Stimulated activated CD8-positive, alpha-beta memory T cell treated with anti-CD3 and anti-CD28 coated beads, Interleukin-2, amount 100 ng/mL, for 48 hours (primary cell): ENCODE data around the gene RTN4R.

ENCODE experiments used
- DNase-seq, 2 donors: peaks; one replicate each; pipeline ENCODE4 v3.0.0-alpha.2; 2020; ENCODE audit warnings: low read depth in 2 of 2

Gene RTN4R

GRCh38 chr22:20241579-20242392 is 26.3 kb downstream of the RTN4R start:
- no peak for DNase-seq

DNA sequence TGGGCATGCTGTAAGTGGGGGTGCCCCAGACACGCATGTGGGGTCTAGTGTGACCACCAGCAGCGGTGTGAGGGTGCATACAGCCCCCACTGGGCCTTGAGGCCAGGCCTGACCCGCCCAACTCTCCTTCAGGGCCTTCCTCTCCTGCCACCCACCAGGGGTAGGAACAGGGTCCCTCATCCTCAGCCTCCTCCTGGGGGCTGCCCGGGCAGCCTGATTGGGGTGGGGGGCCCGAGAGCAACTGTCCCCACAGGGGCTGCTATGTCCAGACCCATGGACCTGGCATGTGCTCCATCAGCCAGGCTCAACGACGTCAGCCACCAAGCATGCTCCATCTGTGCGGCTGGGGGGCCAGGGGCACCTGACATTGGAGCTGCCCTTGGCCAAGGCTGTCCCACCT is 27.2 kb downstream of the RTN4R start:
- no peak for DNase-seq

GRCh38 chr22:20240447-20240764 is 27.7 kb downstream of the RTN4R start:
- no peak for DNase-seq

GRCh38 chr22:20239676-20240446 is 28.3 kb downstream of the RTN4R start:
- no peak for DNase-seq

DNA sequence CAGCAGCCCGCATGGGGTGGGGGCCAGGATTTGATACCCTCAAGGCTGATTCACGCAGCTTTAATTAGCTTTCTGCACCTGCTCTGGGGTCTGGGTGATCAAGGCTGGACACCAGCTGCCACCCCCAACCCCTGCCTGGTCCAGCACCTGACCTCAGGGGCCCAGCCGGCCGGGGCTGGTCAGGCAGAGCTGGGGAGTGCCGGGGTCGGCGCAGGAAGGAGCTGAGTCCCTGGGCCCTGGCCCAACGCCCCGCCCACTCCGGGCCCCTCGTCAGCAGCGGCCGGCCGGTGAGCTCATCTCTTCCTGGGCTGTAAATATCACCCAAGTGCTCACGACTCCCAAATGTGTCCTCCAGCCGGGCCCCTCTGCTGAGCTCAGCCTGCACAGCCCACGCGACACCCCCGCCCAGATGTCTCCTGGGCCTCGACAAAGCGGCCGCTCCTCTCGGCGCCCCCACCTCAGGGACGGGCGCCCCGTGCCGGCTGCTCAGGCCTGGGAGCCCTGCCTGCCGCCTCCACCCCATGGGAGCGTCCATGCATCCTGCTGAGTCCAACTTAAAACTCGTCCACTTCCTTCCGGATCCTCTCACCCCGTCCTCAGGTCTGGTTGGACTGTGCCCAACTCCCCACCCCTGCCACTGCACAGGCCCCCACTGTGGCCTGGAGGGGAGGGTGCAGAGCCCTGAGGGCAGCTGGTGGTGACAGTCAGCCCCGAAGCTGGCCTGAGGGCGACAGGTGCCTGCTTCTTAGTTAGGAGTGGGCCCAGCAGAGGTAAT is 29.0 kb downstream of the RTN4R start:
- DNase-seq = no peak

DNA sequence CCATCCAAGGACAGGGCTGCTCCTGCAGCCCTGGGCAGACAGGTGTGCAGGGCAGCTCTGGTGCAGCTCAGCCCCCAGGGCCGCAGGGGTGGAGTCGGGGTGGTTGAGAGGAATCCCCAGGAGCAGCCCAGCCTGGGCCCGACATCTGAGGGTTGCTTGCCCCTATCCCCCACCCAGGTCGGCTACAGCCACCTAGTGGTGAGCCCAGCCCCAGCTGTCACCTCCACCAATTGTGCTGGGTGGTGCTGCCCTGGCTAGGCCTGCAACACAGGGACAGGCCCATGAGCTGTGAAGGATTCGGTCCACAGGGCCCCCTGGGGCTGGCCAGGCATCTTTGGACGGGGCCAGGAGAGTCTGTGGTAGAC is 29.6 kb downstream of the RTN4R start:
- peak; percentile 50 to 57 for DNase-seq

DNA sequence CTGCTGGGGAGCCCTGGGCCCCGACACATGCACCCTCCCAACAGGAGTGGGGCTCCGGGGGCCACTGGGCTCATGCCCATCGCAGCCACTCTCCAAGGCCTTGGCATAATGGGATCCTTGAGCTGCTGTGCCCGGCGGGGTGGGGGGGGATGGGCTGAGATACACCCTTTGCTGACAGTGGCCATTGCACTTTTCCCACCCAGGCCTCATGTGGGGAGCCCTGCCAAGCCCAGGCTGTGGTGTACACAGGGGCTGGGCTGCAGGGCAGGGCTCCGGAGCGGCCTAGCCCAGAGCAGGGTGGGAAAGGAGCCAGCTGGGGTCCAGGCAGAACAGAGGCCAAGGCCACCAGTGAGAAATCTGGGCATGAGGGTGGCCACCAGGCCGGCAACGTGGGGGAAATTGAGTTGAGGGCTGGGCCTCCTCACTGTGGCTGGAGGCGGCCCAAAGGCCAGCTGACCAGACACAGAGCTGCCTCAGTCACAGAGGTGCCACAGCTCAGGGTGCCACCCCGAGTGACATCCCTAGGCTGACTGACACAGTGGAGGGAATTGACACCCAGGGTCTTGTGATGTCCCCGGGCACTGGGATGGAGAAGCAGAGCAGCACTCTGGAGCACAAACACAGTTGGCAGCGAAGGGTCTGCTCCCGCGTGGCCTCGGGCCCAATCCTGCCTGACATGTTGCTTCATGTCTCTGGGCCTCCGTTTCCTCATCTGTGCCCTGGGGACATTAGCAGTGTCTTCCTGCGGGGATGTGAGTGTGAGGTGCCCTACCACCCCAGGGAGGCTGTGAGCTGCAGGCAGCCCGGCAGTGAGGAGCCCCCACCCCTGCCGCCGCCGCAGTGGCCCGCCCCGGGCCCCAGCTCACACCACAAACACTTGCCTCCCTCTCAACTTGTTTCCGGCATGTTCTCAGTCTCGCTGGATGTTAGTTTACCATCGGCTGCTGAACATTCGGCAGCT is 30.4 kb downstream of the RTN4R start:
- DNase-seq = no peak

GRCh38 chr22:20236052-20236717 is 31.9 kb downstream of the RTN4R start:
- no peak for DNase-seq

DNA sequence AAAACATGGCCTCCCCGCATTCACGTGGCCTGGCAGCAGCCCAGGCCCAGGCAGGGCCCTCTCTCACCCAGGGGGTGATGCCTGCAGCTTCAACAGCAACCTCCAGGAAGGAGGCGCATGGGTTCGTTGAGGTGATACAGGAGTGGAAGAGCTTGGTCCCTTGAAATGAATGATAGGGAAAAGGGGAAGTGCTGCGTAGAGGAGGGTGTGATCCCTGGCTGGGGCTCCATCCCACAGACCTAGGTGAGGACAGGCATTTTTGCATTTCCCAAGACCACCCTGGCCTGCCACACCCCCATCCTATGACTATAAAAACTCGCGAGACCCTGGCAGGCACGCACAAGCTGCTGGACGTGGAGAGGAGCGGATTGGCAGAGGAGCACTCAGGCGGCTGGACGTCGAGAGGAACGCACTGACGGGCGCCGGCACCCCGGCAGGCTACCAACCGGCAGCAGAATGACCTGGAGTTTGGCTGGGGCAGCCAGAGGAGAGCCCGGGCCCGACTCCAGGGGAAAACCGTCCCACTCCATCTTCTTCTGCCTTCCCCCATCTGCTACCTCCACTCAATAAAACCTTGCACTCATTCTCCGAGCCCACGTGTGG is 32.6 kb downstream of the RTN4R start:
- DNase-seq = no peak

DNA sequence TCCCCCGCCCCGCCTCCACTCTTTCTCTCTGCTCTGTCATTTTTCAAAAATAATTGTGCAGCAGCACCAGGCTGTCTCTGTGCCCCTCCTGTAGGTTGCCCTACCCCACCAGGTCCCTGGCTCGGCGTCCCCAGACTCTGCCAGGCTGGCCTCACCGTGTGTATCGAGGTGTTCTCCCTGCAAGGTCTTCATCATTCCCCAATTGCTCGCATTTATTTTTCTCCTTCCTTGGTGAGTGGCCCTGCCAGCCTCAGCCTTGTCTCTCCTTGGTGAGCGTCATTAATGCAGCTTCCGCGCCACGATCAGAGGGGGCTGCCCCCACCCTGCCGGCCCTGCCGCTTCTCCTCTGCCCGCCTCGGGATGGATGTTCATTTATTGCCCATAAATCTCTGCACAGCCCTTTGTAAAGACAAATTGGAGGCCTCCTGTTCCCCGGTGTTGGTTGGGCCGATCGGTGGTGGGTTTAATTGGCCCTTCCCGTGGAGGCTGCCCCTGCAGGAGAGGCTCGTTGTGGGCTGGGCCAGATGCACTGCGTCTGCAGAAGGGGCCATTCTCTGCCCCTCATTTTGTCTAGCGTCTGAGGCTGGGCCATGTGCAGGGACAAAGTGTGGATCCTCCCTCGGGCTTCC is 33.2 kb downstream of the RTN4R start:
- DNase-seq = no peak

GRCh38 chr22:20234314-20234682 is 33.8 kb downstream of the RTN4R start:
- no peak for DNase-seq

DNA sequence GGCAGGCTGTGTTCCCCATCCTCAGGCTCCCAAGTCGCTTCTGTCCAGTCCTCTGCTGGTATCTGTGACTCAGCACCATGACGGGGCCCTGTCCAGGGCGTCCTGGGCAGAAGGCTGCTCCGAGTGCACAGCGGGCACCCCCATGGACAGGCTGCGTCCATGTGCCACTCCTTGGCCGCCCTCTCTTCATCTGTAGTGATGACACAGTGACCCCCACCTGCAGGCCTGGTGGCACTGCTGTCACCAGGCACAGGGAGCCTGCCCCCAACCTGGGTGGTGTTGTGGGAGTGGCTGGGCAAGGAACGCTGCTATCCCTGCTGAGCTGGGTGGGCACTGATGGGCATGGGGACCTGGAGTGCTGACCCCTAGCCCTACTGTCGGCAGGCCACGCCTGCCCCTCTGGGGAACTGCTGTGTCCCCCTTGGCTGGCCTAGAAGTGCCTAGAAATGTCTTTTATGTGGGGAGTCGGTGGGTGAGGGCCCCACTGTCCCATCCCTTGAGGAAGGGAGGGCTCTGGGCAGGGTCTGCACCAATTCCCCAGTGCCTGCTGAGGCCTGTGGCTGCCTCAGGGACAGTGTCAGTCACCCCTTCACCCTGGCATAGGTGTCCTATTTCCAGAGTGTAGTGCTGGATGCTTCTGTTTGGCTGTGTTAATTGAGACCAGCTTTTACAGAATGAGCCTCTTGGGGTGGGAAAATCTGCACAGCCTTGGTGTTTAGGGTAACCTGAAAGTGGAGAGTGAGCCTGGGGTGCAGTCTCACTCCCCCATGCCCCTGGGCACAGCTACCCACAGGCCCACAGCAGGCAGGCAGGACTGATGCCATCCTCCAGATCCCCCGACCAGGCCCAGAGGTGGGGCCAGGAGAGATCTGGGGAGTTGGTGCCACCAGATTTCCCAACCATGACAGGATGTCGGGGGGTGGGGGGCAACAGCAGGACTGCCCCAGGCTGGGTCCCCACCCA is 34.5 kb downstream of the RTN4R start:
- no peak for DNase-seq

GRCh38 chr22:20232781-20233180 is 35.3 kb downstream of the RTN4R start:
- no peak for DNase-seq

DNA sequence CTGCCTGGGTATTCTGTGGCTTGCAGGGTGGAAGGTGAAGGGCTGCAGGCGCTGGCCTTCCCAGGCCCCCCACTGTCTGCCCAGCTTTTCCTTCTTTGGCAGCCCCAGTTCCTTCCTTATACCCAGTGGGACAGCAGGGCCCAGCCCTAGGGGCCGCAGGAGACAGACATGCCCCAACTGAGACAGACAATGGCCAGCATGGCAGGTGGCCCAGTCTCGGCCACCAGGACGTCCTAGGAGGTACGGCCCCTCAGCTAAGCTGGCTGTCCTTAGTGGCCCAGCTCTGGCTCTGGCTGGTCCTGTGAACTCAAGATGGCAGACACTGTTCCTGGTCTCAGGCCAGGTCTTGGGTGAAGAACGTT is 35.9 kb downstream of the RTN4R start:
- no peak for DNase-seq

DNA sequence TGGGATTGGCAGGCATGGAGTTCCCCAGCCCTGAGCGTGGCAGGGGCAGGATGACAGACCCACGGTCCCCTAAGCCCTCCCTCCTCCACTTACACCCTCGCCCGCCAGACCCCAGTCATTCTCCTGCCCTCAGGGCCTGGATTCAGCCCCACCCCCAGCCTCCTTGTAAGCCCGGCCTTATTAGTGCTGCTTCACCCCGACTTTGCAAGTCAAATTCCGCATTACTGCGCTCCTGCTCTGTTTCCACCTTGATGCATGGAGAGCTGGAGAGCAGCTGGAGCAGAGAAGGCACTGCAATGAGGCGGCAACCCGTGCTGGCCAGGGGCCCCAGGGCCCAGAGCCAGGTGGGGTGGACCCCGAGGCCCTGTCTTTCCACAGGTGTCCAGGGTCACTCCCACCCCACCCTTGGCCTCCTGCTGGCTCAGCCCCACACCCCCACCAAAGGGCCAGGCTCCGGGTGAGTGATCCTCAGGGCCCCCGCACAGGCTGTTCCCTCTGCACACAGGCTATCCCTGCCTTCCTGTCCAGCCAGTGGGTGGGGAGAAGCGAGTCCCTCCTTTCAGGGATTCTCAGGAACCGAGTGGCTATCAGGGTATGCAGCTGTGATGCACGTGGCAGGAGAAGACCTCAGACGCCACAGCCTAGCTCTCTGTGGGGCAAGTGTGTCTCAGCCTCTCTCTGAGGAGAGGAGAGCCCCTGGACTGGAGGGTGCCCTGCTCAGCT is 36.4 kb downstream of the RTN4R start:
- no peak for DNase-seq

GRCh38 chr22:20230777-20231420 is 37.2 kb downstream of the RTN4R start:
- no peak for DNase-seq

DNA sequence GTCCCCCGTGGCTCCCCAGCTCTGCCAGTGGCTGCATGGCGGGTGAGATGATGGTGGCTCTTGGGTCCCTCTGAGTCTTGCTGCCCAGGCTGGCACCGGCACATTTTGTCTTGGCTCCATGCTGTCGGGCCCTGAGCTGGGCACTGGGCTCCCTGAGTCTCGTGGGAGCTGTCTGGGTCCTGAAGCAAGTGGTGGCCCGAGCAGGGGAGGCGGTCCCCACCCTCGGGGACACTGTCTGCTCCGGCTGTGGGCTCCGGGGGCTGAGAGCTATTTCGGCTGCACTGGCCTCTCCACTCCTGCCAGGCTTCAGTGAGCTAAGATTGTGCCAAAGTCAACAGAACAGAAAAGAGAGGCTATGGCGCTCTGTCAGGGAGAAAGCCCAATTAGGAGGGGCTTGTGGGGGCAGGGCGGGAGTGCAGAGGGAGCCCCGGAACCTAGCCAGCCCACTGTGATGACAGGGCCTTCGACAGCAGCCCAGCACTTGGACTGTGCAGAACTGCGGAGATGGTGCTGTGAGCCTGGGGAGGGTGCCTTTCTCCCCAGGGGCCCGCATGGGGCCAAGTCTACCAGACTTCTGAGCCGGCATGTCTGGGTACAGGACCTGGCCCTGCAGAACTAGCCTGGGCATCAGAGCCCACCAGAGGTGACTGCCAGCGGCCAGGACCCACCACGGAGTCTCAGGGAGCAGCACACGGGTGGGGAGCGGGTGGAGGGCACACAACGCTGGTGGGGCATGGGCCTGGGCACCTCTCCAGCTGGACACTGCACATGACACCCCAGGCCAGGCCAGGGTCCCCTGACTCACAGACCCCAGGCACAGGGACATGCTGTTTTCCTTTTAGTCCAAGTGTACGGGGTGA is 38.0 kb downstream of the RTN4R start:
- DNase-seq = no peak
